Large intestine (tissue), 3 donors: Measurements from ENCODE around the gene ACTR1B. TPM values are rescaled to one million over a fixed set of nuclear protein-coding genes. Genes with fewer than 3 reads are reported as not detected.
"Not testable (repeated sequence)": the region's sequence is repeated elsewhere in the genome, so short reads cannot be mapped to it uniquely, and the experiment has no call there.

ENCODE experiments used
- DNase-seq, 2 donors: peaks; one replicate each; pipeline versions ENCODE4 v3.0.0 to v3.0.0-alpha.2; 2013
- H3K27ac ChIP-seq: one replicate; pipeline ENCODE4 v1.5.1; 2013; ENCODE audit warnings: low read length
- H3K27me3 ChIP-seq: 2 replicates; pipeline ENCODE4 v1.6.1; 2013; ENCODE audit warnings: low read length; ENCODE audit not compliant: control insufficient read depth, insufficient read depth
- H3K36me3 ChIP-seq: 2 replicates; pipeline ENCODE4 v1.6.1; 2013; ENCODE audit warnings: low read length; ENCODE audit not compliant: control insufficient read depth, insufficient read depth
- H3K4me1 ChIP-seq: one replicate; pipeline ENCODE4 v1.6.1; 2013; ENCODE audit warnings: low read length; ENCODE audit not compliant: control insufficient read depth, insufficient read depth
- H3K4me3 ChIP-seq: one replicate; pipeline ENCODE4 v1.5.1; 2013; ENCODE audit warnings: low read length
- H3K9me3 ChIP-seq: one replicate; pipeline ENCODE4 v1.6.1; 2013; ENCODE audit warnings: mild to moderate bottlenecking, low read depth, low read length, moderate library complexity; ENCODE audit not compliant: control insufficient read depth
- WGBS: methylation state at CpG from one replicate; pipeline ENCODE4 v1.1.5; 2013; ENCODE audit warnings: low lambda C conversion rate; ENCODE audit not compliant: insufficient coverage; 5-methylcytosine and 5-hydroxymethylcytosine counted together
- polyA plus RNA-seq: library from polyadenylated mRNA; unstranded; fragments of 120-200 nt; gene quantifications from one replicate; pipeline ENCODE4 v1.2.1, GENCODE V29; 2013

ACTR1B gene
- polyA plus RNA-seq, 1 donor: 51.3 TPM

- no peak overlapping the region for H3K27ac ChIP-seq
- no peaks in the 10 kb centered on the region for H3K4me1 ChIP-seq
- no peak overlapping the region for H3K4me3 ChIP-seq
- no peak for DNase-seq
- no CpG with 5 or more reads among the region's 6 CpGs for WGBS
- H3K9me3 ChIP-seq: no peaks in the 10 kb centered on the region
- no peaks in the 10 kb centered on the region for H3K36me3 ChIP-seq
- no peaks in the 10 kb centered on the region for H3K27me3 ChIP-seq
These were observed 45.9 kb downstream of the ACTR1B start for GRCh38 chr2:97617911-97618310.

- not testable (repeated sequence) for H3K36me3 ChIP-seq, DNase-seq, H3K27me3 ChIP-seq, H3K27ac ChIP-seq, H3K4me1 ChIP-seq, H3K4me3 ChIP-seq, H3K9me3 ChIP-seq
- no CpG with 5 or more reads among the region's 8 CpGs for WGBS
These were observed 48.1 kb downstream of the ACTR1B start for GRCh38 chr2:97615746-97616145.

GRCh38 chr2:97611895-97612294 lies 51.9 kb downstream of the ACTR1B start:
- DNase-seq, H3K9me3 ChIP-seq, H3K27me3 ChIP-seq, H3K27ac ChIP-seq, H3K4me1 ChIP-seq, H3K36me3 ChIP-seq, H3K4me3 ChIP-seq: not testable (repeated sequence)
- WGBS: no CpG with 5 or more reads among the region's 7 CpGs

- not testable (repeated sequence) for H3K27ac ChIP-seq, H3K4me3 ChIP-seq, H3K36me3 ChIP-seq, H3K27me3 ChIP-seq, H3K9me3 ChIP-seq, H3K4me1 ChIP-seq, DNase-seq
- WGBS: no CpG with 5 or more reads among the region's 4 CpGs
These were observed 55.1 kb downstream of the ACTR1B start for GRCh38 chr2:97608745-97609144.

Other genes with a start within 250 kb of the ACTR1B start
- gene ANKRD36B, start 74.2 kb downstream of the ACTR1B start, polyA plus RNA-seq: 22.0 TPM
- gene COX5B, start 18.0 kb downstream of the ACTR1B start, polyA plus RNA-seq: 214 TPM
- gene C2orf92, start 5.7 kb upstream of the ACTR1B start, polyA plus RNA-seq: 14.7 TPM
- gene ZAP70, start 49.5 kb upstream of the ACTR1B start, polyA plus RNA-seq: 5.1 TPM